Gastrocnemius medialis (tissue), 4 donors: ENCODE data around the gene IRF2. TPM values are rescaled to one million over a fixed set of nuclear protein-coding genes. Genes with fewer than 3 reads are reported as not detected.

Source experiments
- ATAC-seq, 2 donors: fragments of 150-250 bp; one replicate each; pipeline ENCODE4 v1.9.1; 2016
- DNase-seq, 2 donors: peaks; one replicate each; pipeline ENCODE4 v3.0.0-alpha.2; 2019
- H3K27ac ChIP-seq, 4 donors: fragments of 200-600 bp; sonication (generic); 1 replicate in 1 of 4; 2 replicates in 3 of 4; pipeline ENCODE4 v1.5.1; 2016 to 2018; ENCODE audit warnings: mild to moderate bottlenecking in 2 of 4, moderate library complexity in 1 of 4
- H3K27me3 ChIP-seq, 3 donors: fragments of 200-600 bp; sonication (generic) in 2 of 3; 1 replicate in 1 of 3; 2 replicates in 2 of 3; pipeline versions ENCODE4 v1.5.1 to v1.6.0; 2016 to 2019; ENCODE audit warnings: mild to moderate bottlenecking in 1 of 3, moderate library complexity in 1 of 3
- H3K36me3 ChIP-seq, 2 donors: fragments of 200-600 bp; sonication (generic) in 1 of 2; one replicate each; pipeline ENCODE4 v1.5.1; 2017 to 2018
- H3K4me1 ChIP-seq, 2 donors: fragments of 200-600 bp; sonication (generic) in 1 of 2; one replicate each; pipeline ENCODE4 v1.5.1; 2016 to 2017; ENCODE audit warnings: mild to moderate bottlenecking in 2 of 2
- H3K4me3 ChIP-seq, 4 donors: fragments of 200-600 bp; sonication (generic) in 3 of 4; 1 replicate in 1 of 4; 2 replicates in 3 of 4; pipeline ENCODE4 v1.5.1; 2016 to 2019; ENCODE audit warnings: mild to moderate bottlenecking in 2 of 4
- H3K9me3 ChIP-seq, 3 donors: fragments of 200-600 bp; sonication (generic) in 2 of 3; 1 replicate in 1 of 3; 2 replicates in 2 of 3; pipeline ENCODE4 v1.5.1; 2016 to 2019
- CTCF ChIP-seq, 5 experiments: fragments of 450-650 bp in 3 of 5; fragments of 200-600 bp in 2 of 5; sonication (generic) in 2 of 5; IDR thresholded peaks in 4 of 5; conservative IDR thresholded peaks in 1 of 5; 1 replicate in 4 of 5; 2 replicates in 1 of 5; pipeline ENCODE4 v1.5.1; 2016 to 2019; ENCODE audit warnings: antibody characterized with exemption in 5 of 5, mild to moderate bottlenecking in 3 of 5, moderate library complexity in 3 of 5
- POLR2A ChIP-seq, 2 donors: fragments of 450-650 bp; IDR thresholded peaks; one replicate each; pipeline ENCODE4 v1.6.1; 2017; ENCODE audit warnings: antibody characterized with exemption in 2 of 2, mild to moderate bottlenecking in 2 of 2, moderate library complexity in 2 of 2
- in situ Hi-C, 4 donors: fragments of 200-750 bp; cut with MboI; loops; one replicate each; pipeline versions ENCODE4 v1.15.0 to v1.8.0; 2017; ENCODE audit warnings: low sequenced_read_pairs in 4 of 4
- intact Hi-C: fragments of 100-400 bp; cut with DNase I; formaldehyde crosslinking; loops from one replicate; pipeline ENCODE4 v1.15.1; 2023; ENCODE audit warnings: low total_unique reads
- total RNA-seq, 4 donors: library from RNA; depleted of rRNA; stranded (reverse); fragments of >200 nt; gene quantifications; one replicate each; pipeline versions ENCODE4 v1.1.0 to v1.2.3, GENCODE V29; 2016

Gene IRF2
- total RNA-seq, 4 donors from 2014 or later = 20.9 to 37.1 (median 32.8) TPM

- no peak for DNase-seq
- Histone ChIP-seq H3K27me3 (no peaks in the 10 kb centered on the region), H3K4me3 (peak overlapping the region in 1 of 4 donors; percentile 2), H3K27ac (peak overlapping the region; percentile 53 to 86 (median 78)), H3K36me3 (peaks cover 0 to 48% of the 10 kb centered on the region in 2 donors), H3K9me3 (no peaks in the 10 kb centered on the region), H3K4me1 (peaks cover 21 to 29% of the 10 kb centered on the region in 2 donors)
- intact Hi-C loops (no loop called here), in situ Hi-C loops (loop anchor here in 1 of 4 donors (10.0 kb wide), 1 partner anchor 82 kb away; the partner anchor contains the start of gene IRF2)
- no peak for TF ChIP-seq CTCF (IDR thresholded peaks at IDR 0.05 in 4 of 5, conservative IDR thresholded peaks at IDR 0.05 in 1 of 5)
- TF ChIP-seq POLR2A (IDR thresholded peaks at IDR 0.05) = peak in 1 of 2 donors; percentile 6
- peak in 1 of 2 donors; percentile 26 for ATAC-seq
Observed at GRCh38 chr4:184392748-184393559, 81.4 kb downstream of the IRF2 start.

GRCh38 chr4:184392316-184392715 is 82.0 kb downstream of the IRF2 start:
- no peak for TF ChIP-seq CTCF (IDR thresholded peaks at IDR 0.05 in 4 of 5, conservative IDR thresholded peaks at IDR 0.05 in 1 of 5)
- TF ChIP-seq POLR2A (IDR thresholded peaks at IDR 0.05) = no peak
- ATAC-seq (no peak), DNase-seq (no peak)
- H3K27me3 ChIP-seq = no peaks in the 10 kb centered on the region
- intact Hi-C loops (no loop called here), in situ Hi-C loops (loop anchor here in 1 of 4 donors (10.0 kb wide), 1 partner anchor 82 kb away; the partner anchor contains the start of gene IRF2)
- peak overlapping the region in 1 of 4 donors; percentile 2 for H3K4me3 ChIP-seq
- no peaks in the 10 kb centered on the region for H3K9me3 ChIP-seq
- H3K4me1 ChIP-seq = peaks cover 18 to 25% of the 10 kb centered on the region in 2 donors
- peak overlapping the region; percentile 26 to 86 (median 68) for H3K27ac ChIP-seq
- peaks cover 0 to 51% of the 10 kb centered on the region in 2 donors for H3K36me3 ChIP-seq

GRCh38 chr4:184389978-184390900 is 84.1 kb downstream of the IRF2 start:
- no peak for ATAC-seq
- H3K36me3 ChIP-seq = peaks cover 0 to 51% of the 10 kb centered on the region in 2 donors

More at GRCh38 chr4:184389978-184390900, 84.1 kb downstream of the IRF2 start:
- Histone ChIP-seq H3K27me3 (no peaks in the 10 kb centered on the region), H3K9me3 (no peaks in the 10 kb centered on the region), H3K27ac (peak overlapping the region; percentile 12 to 84 (median 34)), H3K4me1 (peaks cover 24 to 27% of the 10 kb centered on the region in 2 donors), H3K4me3 (no peak overlapping the region)
- TF ChIP-seq POLR2A (IDR thresholded peaks at IDR 0.05) (no peak), CTCF (IDR thresholded peaks at IDR 0.05 in 4 of 5, conservative IDR thresholded peaks at IDR 0.05 in 1 of 5) (no peak)
- in situ Hi-C loops = loop anchor here in 1 of 4 donors (10.0 kb wide), 1 partner anchor 85 kb away; the partner anchor contains the start of gene IRF2
- intact Hi-C loops = loop anchor here (5.0 kb wide), 1 partner anchor 147 kb away; no protein-coding TSS in a partner anchor
- no peak for DNase-seq
